HG03565 (cell line): ENCODE measurements around the gene KMO.
A peak's percentile ranks its signal among the peaks of the same experiment; 100 is the strongest.

Source experiments
- ATAC-seq: cut with Tn5 transposase; IDR thresholded peaks from one replicate; pipeline ENCODE4 v1.9.1; 2021; ENCODE audit warnings: mild to moderate bottlenecking, moderate library complexity; ENCODE audit not compliant: unreplicated experiment

Gene KMO

GRCh38 chr1:241532162-241532531 is at the start of gene KMO:
TSS of gene KMO (plus strand) at chr1:241532378. CDS start at chr1:241532445, 67 bp downstream.
- ATAC-seq = peak; percentile 19

- ATAC-seq = no peak
Observed at GRCh38 chr1:241482761-241483250, 49.4 kb upstream of the KMO start.

GRCh38 chr1:241485145-241485544 is 47.0 kb upstream of the KMO start:
- peak; percentile 77 for ATAC-seq

GRCh38 chr1:241485554-241485992 is 46.6 kb upstream of the KMO start:
- ATAC-seq = peak; percentile 59

- no peak for ATAC-seq
Observed at GRCh38 chr1:241488739-241489138, 43.4 kb upstream of the KMO start.

- no peak for ATAC-seq
Observed at GRCh38 chr1:241495741-241496140, 36.4 kb upstream of the KMO start.

DNA sequence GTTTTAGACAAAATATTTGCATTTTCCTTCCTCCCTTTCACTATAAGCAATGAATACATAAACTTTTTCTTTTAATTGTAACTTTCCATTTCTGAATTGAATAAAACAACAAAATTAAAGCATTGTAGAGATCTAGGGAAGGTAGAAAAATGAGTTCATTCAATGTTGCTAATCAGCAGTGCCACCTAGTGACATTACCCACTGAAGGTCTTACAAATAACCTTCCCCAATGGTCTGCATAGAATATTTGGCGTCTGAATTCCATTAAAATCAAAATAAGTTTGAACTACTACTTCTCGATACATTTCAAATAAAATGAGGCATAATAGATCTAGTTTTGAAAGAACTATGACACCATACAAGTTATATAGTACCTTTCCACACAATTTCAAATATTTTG is 32.3 kb upstream of the KMO start:
- ATAC-seq = no peak

- no peak for ATAC-seq
Observed at GRCh38 chr1:241503444-241503843, 28.7 kb upstream of the KMO start.

- no peak for ATAC-seq
Observed at GRCh38 chr1:241507189-241507863, 24.9 kb upstream of the KMO start.

- ATAC-seq = no peak
Observed at GRCh38 chr1:241513378-241513777, 18.8 kb upstream of the KMO start.

- peak; percentile 14 for ATAC-seq
Observed at GRCh38 chr1:241518476-241519307, 13.5 kb upstream of the KMO start.

GRCh38 chr1:241519308-241520079 is 12.7 kb upstream of the KMO start, which contains the start of gene FH:
TSS of gene FH (minus strand) at chr1:241519755. CDS start at chr1:241519722, 33 bp downstream.
- ATAC-seq = peak; percentile 95

- ATAC-seq = no peak
Observed at GRCh38 chr1:241520080-241520465, 12.1 kb upstream of the KMO start.

- no peak for ATAC-seq
Observed at GRCh38 chr1:241521718-241522117, 10.5 kb upstream of the KMO start.

DNA sequence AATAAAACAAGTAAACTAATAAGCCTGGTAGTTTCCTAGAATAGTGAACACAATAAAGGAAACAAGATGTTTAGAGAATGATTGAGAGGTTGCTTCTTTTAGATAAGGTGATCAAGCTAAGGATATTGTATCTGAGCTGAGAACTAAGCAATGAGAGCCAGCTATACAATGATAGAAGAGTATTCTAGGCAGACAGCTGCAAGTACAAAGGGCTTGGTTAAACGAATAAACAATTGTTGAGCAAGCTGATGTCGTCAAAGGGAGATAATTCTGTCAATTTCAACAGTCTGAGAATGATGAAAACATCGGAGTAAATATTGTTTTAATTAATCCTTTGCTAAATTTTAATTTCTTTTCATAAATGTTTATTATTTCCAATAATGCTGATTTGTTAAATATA is 7.2 kb upstream of the KMO start:
- no peak for ATAC-seq

- no peak for ATAC-seq
Observed at GRCh38 chr1:241527146-241527545, 5.0 kb upstream of the KMO start.

- ATAC-seq = peak; percentile 50
Observed at GRCh38 chr1:241531195-241532161, 700 bp upstream of the KMO start.

- peak; percentile 48 for ATAC-seq
Observed at GRCh38 chr1:241532864-241533263, 686 bp downstream of the KMO start.

- peak; percentile 27 for ATAC-seq
Observed at GRCh38 chr1:241533326-241534115, 1.3 kb downstream of the KMO start.
